B cell (primary cell): Measurements from ENCODE around the gene PHLPP2. TPM values are rescaled to one million over a fixed set of nuclear protein-coding genes. Genes with fewer than 3 reads are reported as not detected.

Experiments
- ATAC-seq: fragments of 200-7000 bp; cut with Tn5 transposase; one replicate; pipeline ENCODE4 v1.10.0; 2021; ENCODE audit warnings: low read depth, mild to moderate bottlenecking, moderate number of reproducible peaks, moderate library complexity
- CTCF ChIA-PET: fragments of 350-600 bp; sonication (Branson Sonifier 250); formaldehyde crosslinking; loops from one replicate; lab custom pipeline; 2021; ENCODE audit warnings: antibody characterized with exemption, inconsistent platforms; lab: Charles Lee
- POLR2A ChIA-PET: fragments of 350-600 bp; sonication (Branson Sonifier 250); formaldehyde crosslinking; loops from one replicate; lab custom pipeline; 2021; ENCODE audit warnings: antibody characterized with exemption; lab: Charles Lee
- DNase-seq: peaks from one replicate; pipeline ENCODE4 v3.0.0; 2013
- H2AFZ ChIP-seq: 2 replicates; pipeline ENCODE4 v1.6.1; 2012; ENCODE audit warnings: mild to moderate bottlenecking, low read depth, low read length; ENCODE audit not compliant: insufficient read depth, poor library complexity, severe bottlenecking
- H3K27ac ChIP-seq, 2 donors: 1 replicate in 1 of 2; 2 replicates in 1 of 2; pipeline ENCODE4 v1.5.1; 2012 to 2013; ENCODE audit warnings: low read length in 2 of 2, mild to moderate bottlenecking in 2 of 2, moderate library complexity in 1 of 2
- H3K27me3 ChIP-seq, 4 experiments: fragments of 200-600 bp in 1 of 4; sonication (generic) in 1 of 4; replicated peaks in 1 of 4; 1 replicate in 2 of 4; 2 replicates in 2 of 4; pipeline versions ENCODE4 v1.6.1 to v1.7.0; 2013 to 2016; ENCODE audit warnings: low read length in 3 of 4, mild to moderate bottlenecking in 2 of 4, mixed read lengths in 1 of 4, moderate library complexity in 1 of 4; ENCODE audit not compliant: insufficient read depth in 4 of 4, control insufficient read depth in 3 of 4; ENCODE audit errors: control extremely low read depth in 1 of 4
- H3K36me3 ChIP-seq, 2 experiments: replicated peaks in 1 of 2; 1 replicate in 1 of 2; 2 replicates in 1 of 2; pipeline versions ENCODE4 v1.6.1 to v1.7.1; 2013; ENCODE audit warnings: low read length in 1 of 2; ENCODE audit not compliant: insufficient read depth in 2 of 2, control insufficient read depth in 1 of 2; ENCODE audit errors: control extremely low read depth in 1 of 2, extremely low read depth in 1 of 2
- H3K4me1 ChIP-seq, 2 donors: fragments of 200-600 bp in 1 of 2; sonication (generic) in 1 of 2; 1 replicate in 1 of 2; 2 replicates in 1 of 2; pipeline versions ENCODE4 v1.5.1 to v1.6.1; 2013 to 2017; ENCODE audit warnings: low read length in 2 of 2; ENCODE audit not compliant: control insufficient read depth in 2 of 2, insufficient read depth in 2 of 2
- H3K4me2 ChIP-seq: replicated peaks from 2 replicates; pipeline ENCODE3; 2012; ENCODE audit warnings: mild to moderate bottlenecking, low read depth, low read length; ENCODE audit not compliant: poor library complexity, severe bottlenecking
- H3K4me3 ChIP-seq, 5 experiments: fragments of 200-600 bp in 1 of 5; sonication (generic) in 1 of 5; 1 replicate in 3 of 5; 2 replicates in 2 of 5; pipeline versions ENCODE4 v1.5.1 to v1.7.0; 2011 to 2016; ENCODE audit warnings: low read length in 4 of 5, mild to moderate bottlenecking in 4 of 5, low read depth in 2 of 5, control low read depth in 1 of 5, moderate library complexity in 1 of 5; ENCODE audit not compliant: insufficient read depth in 1 of 5; ENCODE audit errors: control extremely low read depth in 1 of 5, extremely low read depth in 1 of 5
- H3K79me2 ChIP-seq: fragments of 200-600 bp; sonication (generic); one replicate; pipeline ENCODE4 v1.6.0; 2016; ENCODE audit warnings: low read length; ENCODE audit not compliant: control insufficient read depth, insufficient read depth
- H3K9ac ChIP-seq: fragments of 200-600 bp; sonication (generic); 2 replicates; pipeline ENCODE4 v1.6.1; 2017; ENCODE audit warnings: mild to moderate bottlenecking, low read length, moderate library complexity
- H3K9me3 ChIP-seq, 3 donors: one replicate each; pipeline versions ENCODE4 v1.6.1 to v1.7.1; 2013; ENCODE audit warnings: low read length in 2 of 3; ENCODE audit not compliant: control insufficient read depth in 2 of 3, insufficient read depth in 1 of 3; ENCODE audit errors: control extremely low read depth in 1 of 3
- H4K20me1 ChIP-seq: 2 replicates; pipeline ENCODE4 v1.6.0; 2012; ENCODE audit warnings: mild to moderate bottlenecking, low read length; ENCODE audit not compliant: insufficient read depth, control insufficient read depth, poor library complexity, severe bottlenecking
- H3K27ac Mint-ChIP-seq: one replicate; pipeline ENCODE4 v1.8.0; 2021; ENCODE audit warnings: mixed read lengths
- H3K27me3 Mint-ChIP-seq: one replicate; pipeline ENCODE4 v1.8.0; 2021; ENCODE audit warnings: mixed read lengths
- H3K4me1 Mint-ChIP-seq: one replicate; pipeline ENCODE4 v1.8.0; 2021; ENCODE audit warnings: mixed read lengths
- H3K4me3 Mint-ChIP-seq: one replicate; pipeline ENCODE4 v1.8.0; 2021; ENCODE audit warnings: mixed read lengths
- H3K9me3 Mint-ChIP-seq: one replicate; pipeline ENCODE4 v1.8.0; 2022; ENCODE audit warnings: mixed read lengths; ENCODE audit not compliant: insufficient read depth
- EZH2 ChIP-seq: IDR thresholded peaks from 2 replicates; pipeline ENCODE4 v1.6.1; 2012; ENCODE audit warnings: borderline replicate concordance, low read depth, mild to moderate bottlenecking, moderate library complexity, low read length; ENCODE audit not compliant: insufficient read depth, poor library complexity, severe bottlenecking
- WGBS: methylation state at CpG from one replicate; pipeline ENCODE4 v1.1.5; 2013; ENCODE audit warnings: missing lambda C conversion rate; ENCODE audit not compliant: insufficient coverage; 5-methylcytosine and 5-hydroxymethylcytosine counted together
- intact Hi-C: fragments of 100-400 bp; cut with micrococcal nuclease; formaldehyde crosslinking; loops from one replicate; pipeline ENCODE4 v1.10.0; 2022
- polyA plus RNA-seq: library from polyadenylated mRNA; depleted of rRNA; stranded (reverse); fragments of >200 nt; gene quantifications from 2 replicates; pipeline ENCODE4 v1.2.3, GENCODE V29; 2012
- total RNA-seq, 2 donors: library from RNA; stranded (reverse); fragments of 120-200 nt in 1 of 2; gene quantifications; 1 replicate in 1 of 2; 2 replicates in 1 of 2; pipeline versions ENCODE4 v1.2.3 to v1.2.4, GENCODE V29; 2013 to 2022
- TF ChIP-seq, protein P1 (sequence below): fragments of 200-600 bp; IDR thresholded peaks from one replicate; pipeline ENCODE4 v1.8.0; 2022; ENCODE audit warnings: antibody characterized with exemption, mild to moderate bottlenecking

The PHLPP2 gene
- total and polyA plus RNA-seq, 2 donors (not counting 1 experiment from before 2014, with no cell fraction given): 7.2 to 16.1 TPM

DNA sequence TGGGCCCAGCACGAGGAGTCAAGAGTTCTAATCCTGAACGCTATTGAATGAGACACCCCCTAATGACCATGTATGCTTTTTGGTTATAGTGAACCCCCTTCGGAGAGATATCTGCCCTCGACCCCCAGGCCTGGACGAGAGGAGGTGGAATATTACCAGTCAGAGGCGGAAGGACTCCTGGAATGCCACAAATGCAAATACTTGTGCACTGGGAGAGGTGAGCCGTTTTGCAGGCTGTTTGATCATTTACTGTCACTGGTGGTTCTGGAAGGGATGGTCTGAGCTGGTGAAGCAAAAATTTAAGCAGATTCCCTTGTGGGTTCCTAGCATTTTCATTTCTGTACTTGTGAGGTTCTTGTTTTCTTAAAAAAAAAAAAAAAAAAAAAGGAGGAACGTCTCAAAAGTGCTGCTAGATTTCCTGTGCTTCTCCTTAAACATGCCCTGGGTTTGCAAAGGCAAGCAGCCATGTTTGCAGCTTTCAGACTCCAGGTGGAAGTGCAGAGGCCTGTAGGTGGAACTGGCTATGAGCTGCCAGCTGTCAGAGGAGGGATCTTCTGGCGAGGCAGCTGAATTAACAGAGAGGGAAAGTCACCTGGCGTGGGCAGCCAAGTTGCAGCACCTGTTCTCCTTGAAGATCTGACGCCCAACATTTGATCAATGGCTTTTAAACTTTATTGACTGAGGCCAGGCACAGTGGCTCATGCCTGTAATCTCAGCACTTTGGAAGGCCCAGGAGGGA is 95.1 kb downstream of the PHLPP2 start:
- H3K9ac ChIP-seq: no peak overlapping the region
- ChIA-PET POLR2A (no interaction called here), CTCF (interaction anchor here (0.6 to 1.9 kb wide), 2 partner anchors 18 to 170 kb away, joined by 4 to 9 read pairs; no protein-coding TSS in a partner anchor)
- H3K4me1 Mint-ChIP-seq: peaks cover 3% of the 10 kb centered on the region
- no peaks in the 10 kb centered on the region for H4K20me1 ChIP-seq
- TF ChIP-seq EZH2: no peak
- TF ChIP-seq, protein P1, sequence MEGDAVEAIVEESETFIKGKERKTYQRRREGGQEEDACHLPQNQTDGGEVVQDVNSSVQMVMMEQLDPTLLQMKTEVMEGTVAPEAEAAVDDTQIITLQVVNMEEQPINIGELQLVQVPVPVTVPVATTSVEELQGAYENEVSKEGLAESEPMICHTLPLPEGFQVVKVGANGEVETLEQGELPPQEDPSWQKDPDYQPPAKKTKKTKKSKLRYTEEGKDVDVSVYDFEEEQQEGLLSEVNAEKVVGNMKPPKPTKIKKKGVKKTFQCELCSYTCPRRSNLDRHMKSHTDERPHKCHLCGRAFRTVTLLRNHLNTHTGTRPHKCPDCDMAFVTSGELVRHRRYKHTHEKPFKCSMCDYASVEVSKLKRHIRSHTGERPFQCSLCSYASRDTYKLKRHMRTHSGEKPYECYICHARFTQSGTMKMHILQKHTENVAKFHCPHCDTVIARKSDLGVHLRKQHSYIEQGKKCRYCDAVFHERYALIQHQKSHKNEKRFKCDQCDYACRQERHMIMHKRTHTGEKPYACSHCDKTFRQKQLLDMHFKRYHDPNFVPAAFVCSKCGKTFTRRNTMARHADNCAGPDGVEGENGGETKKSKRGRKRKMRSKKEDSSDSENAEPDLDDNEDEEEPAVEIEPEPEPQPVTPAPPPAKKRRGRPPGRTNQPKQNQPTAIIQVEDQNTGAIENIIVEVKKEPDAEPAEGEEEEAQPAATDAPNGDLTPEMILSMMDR: no peak
- H3K4me1 ChIP-seq: peaks cover 13 to 17% of the 10 kb centered on the region in 2 donors
- H3K4me2 ChIP-seq: no peak overlapping the region
- H2AFZ ChIP-seq: no peak overlapping the region
- no peak overlapping the region for H3K27ac ChIP-seq
- 80% methylated on average over 10 of the region's 11 CpGs for WGBS
- no peaks in the 10 kb centered on the region for H3K79me2 ChIP-seq
- no peaks in the 10 kb centered on the region for H3K9me3 Mint-ChIP-seq
- intact Hi-C loops: no loop called here
- H3K4me3 ChIP-seq: no peak overlapping the region
- no peaks in the 10 kb centered on the region for H3K27me3 Mint-ChIP-seq
- no peaks in the 10 kb centered on the region for H3K36me3 ChIP-seq
- no peak overlapping the region for H3K27ac Mint-ChIP-seq
- DNase-seq (no peak), ATAC-seq (no peak)
- no peak overlapping the region for H3K4me3 Mint-ChIP-seq
- peaks cover 0 to 4% (median 0%) of the 10 kb centered on the region in 3 donors for H3K9me3 ChIP-seq
- peaks cover 0 to 26% (median 18%) of the 10 kb centered on the region in 4 experiments for H3K27me3 ChIP-seq

DNA sequence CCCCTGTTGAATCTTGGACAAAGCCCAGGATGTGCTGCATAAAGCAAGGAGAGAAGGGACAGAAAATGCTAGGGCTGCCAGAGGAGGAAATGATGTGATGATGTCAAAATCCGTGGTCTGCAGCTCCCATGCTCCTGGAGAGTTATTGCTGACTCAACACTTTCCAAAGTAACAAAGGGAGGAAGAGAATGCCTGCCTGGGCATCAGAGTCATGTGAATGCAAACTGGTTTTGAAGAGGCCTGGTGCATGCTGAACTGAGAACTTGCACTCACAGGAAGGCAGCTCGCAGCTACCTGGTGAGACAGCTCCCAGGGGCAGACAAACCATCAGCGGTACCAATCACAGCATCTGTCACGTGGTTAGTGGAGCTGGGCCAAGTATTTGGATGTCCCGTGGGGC is 95.7 kb downstream of the PHLPP2 start:
- no peak overlapping the region for H2AFZ ChIP-seq
- no peak overlapping the region for H3K4me3 ChIP-seq
- H4K20me1 ChIP-seq: no peaks in the 10 kb centered on the region
- peaks cover 14 to 17% of the 10 kb centered on the region in 2 donors for H3K4me1 ChIP-seq
- no peak overlapping the region for H3K27ac ChIP-seq
- H3K4me1 Mint-ChIP-seq: peaks cover 3% of the 10 kb centered on the region
- ChIA-PET CTCF (interaction anchor here (0.6 to 1.9 kb wide), 3 partner anchors 12 to 41 kb away, joined by 3 to 9 read pairs (median 3); no protein-coding TSS in a partner anchor), POLR2A (no interaction called here)
- no peak overlapping the region for H3K27ac Mint-ChIP-seq
- H3K9me3 Mint-ChIP-seq: no peaks in the 10 kb centered on the region
- no peaks in the 10 kb centered on the region for H3K36me3 ChIP-seq
- peaks cover 0 to 29% (median 22%) of the 10 kb centered on the region in 4 experiments for H3K27me3 ChIP-seq
- DNase-seq (no peak), ATAC-seq (no peak)
- no peak for TF ChIP-seq EZH2
- TF ChIP-seq, protein P1: no peak
- no peak overlapping the region for H3K4me3 Mint-ChIP-seq
- no peaks in the 10 kb centered on the region for H3K79me2 ChIP-seq
- H3K9ac ChIP-seq: no peak overlapping the region
- WGBS: 33% methylated on average over 5 of the region's 5 CpGs
- no peak overlapping the region for H3K4me2 ChIP-seq
- intact Hi-C loops: no loop called here
- no peaks in the 10 kb centered on the region for H3K27me3 Mint-ChIP-seq
- H3K9me3 ChIP-seq: peaks cover 0 to 4% (median 0%) of the 10 kb centered on the region in 3 donors
